Activated CD8-positive, alpha-beta memory T cell treated with anti-CD3 and anti-CD28 coated beads for 36 hours (primary cell): ENCODE results near the gene GBF1. TPM values are rescaled to one million over a fixed set of nuclear protein-coding genes. Genes with fewer than 3 reads are reported as not detected.
"Not testable (repeated sequence)": the region's sequence is repeated elsewhere in the genome, so short reads cannot be mapped to it uniquely, and the experiment has no call there.

ENCODE experiments used
- CTCF ChIA-PET: fragments of 350-600 bp; sonication (Branson Sonifier 250); formaldehyde crosslinking; loops from one replicate; lab custom pipeline; 2021; ENCODE audit warnings: antibody characterized with exemption; lab: Charles Lee
- POLR2A ChIA-PET: fragments of 350-600 bp; sonication (Branson Sonifier 250); formaldehyde crosslinking; loops from one replicate; lab custom pipeline; 2021; ENCODE audit warnings: antibody characterized with exemption; lab: Charles Lee
- total RNA-seq, 2 experiments: library from RNA; stranded (reverse); gene quantifications; one replicate each; pipeline ENCODE4 v1.2.3, GENCODE V29; 2021

Gene GBF1
- total RNA-seq, 2 experiments from 2014 or later, result 34.9 to 36.1 TPM

GRCh38 chr10:102287538-102287937, 42.2 kb downstream of the GBF1 start:
- POLR2A ChIA-PET, result no interaction called here

DNA sequence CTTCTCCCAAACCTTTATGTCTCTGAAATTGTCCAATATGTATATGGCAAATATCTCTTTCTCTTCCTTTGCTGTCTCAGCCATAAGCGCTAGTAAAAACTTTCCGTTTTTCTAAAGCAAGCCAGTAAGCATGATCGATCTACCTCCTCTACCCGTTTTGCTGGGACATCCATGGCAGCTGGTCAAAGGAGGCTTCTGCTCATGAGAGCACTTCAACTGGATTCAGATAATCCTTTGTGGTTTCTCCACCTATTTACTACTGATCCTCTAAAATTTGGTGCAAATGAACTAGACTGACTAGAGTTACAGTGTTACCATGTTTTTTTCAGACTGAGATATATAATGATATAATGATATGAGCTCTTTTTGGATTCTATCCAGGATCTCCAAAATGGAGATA, 42.7 kb downstream of the GBF1 start:
- ChIA-PET POLR2A (no interaction called here), CTCF (interaction anchor here (0.6 kb wide), 1 partner anchor 26 kb away, joined by 3 read pairs; no protein-coding TSS in a partner anchor)

More at GRCh38 chr10:102287538-102287937, 42.2 kb downstream of the GBF1 start:
- CTCF ChIA-PET, result interaction anchor here (0.6 to 1.2 kb wide), 2 partner anchors 11 to 26 kb away, joined by 3 read pairs; no protein-coding TSS in a partner anchor

- ChIA-PET CTCF (interaction anchor here (0.7 kb wide), 1 partner anchor 57 kb away, joined by 3 read pairs; no protein-coding TSS in a partner anchor), POLR2A (no interaction called here)
These were observed 44.0 kb downstream of the GBF1 start for GRCh38 chr10:102289356-102289755.

DNA sequence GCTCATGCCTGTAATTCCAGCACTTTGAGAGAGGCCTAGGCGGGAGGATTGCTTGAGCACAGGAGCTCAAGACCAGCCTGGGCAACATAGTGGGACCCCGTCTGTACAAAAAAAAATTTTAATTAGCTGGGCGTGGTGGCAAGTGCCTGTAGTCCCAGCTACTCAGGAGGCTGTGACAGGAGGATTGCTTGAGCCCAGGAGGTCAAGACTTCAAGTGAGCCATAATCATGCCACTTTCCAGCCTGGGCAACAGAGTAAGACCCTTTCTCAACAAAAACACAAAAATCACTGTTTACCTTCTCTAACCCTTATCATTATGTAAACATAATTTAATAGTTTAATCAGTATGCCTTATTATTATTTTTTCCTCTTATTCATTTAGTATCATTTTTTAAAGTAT, 44.5 kb downstream of the GBF1 start:
- ChIA-PET CTCF (no interaction called here), POLR2A (no interaction called here)

DNA sequence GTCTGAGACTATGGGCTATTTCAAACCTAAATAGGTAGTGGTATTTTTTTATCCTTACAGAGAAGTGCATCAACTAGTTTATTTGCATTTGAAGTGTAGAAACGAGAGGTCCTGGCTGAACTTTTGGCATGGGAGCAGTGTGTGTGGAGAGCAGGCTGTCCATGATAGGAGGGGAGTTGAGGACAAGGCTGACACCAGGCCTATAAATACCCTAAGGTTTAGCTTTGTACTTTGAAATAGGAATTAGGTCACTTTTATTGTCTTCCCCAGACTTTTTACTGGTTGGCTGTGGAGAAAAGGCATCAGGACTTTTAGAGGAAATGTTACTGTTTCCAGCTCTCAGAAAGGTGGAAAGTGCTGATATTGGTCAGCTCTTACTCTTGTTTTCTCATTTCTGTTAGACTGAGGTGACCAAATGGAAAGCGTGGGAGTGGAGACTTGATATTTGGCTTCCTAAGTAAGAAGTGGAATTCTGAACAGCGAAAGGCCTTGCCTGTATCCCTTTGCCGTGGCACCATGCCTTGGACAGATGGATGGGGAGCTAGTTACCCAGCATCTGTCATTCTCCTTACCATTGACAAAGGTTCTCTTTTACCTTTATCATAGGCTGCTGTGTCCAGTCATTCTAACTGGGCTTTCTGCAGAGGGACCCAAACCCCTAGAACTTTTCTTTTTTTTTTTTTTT, 46.0 kb downstream of the GBF1 start:
- CTCF ChIA-PET, result interaction anchor here (0.6 kb wide), 1 partner anchor 293 kb away, joined by 3 read pairs; no protein-coding TSS in a partner anchor
- POLR2A ChIA-PET, result no interaction called here

- POLR2A ChIA-PET, result interaction anchor here (0.6 kb wide), 1 partner anchor 480 kb away, joined by 4 read pairs; no protein-coding TSS in a partner anchor
These were observed 51.8 kb downstream of the GBF1 start for GRCh38 chr10:102297101-102297500.

GRCh38 chr10:102298899-102299298, 53.6 kb downstream of the GBF1 start:
- ChIA-PET CTCF (interaction anchor here (1.1 to 1.7 kb wide), 2 partner anchors 12 to 68 kb away, joined by 3 to 9 read pairs; no protein-coding TSS in a partner anchor), POLR2A (no interaction called here)

More at GRCh38 chr10:102297101-102297500, 51.8 kb downstream of the GBF1 start:
- CTCF ChIA-PET, result no interaction called here

DNA sequence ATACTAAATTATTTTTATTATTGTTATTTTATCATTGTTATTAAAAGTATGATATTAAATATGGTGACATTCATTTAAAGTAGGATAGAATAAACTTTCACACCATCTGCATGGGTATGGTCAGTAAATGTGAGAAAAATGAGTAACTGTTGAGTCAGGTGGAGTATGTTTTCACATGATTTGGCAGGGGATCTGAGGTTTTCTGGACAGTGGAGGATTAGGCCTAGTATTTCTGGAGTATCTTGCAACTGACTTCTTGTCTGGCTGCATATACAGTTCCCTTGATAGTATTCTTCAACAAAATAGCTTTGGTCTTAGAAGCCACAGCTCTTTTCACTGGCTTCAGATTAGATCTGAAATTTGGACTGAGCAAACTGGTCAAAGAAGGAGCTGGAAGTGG, 54.5 kb downstream of the GBF1 start:
- POLR2A ChIA-PET, result no interaction called here

DNA sequence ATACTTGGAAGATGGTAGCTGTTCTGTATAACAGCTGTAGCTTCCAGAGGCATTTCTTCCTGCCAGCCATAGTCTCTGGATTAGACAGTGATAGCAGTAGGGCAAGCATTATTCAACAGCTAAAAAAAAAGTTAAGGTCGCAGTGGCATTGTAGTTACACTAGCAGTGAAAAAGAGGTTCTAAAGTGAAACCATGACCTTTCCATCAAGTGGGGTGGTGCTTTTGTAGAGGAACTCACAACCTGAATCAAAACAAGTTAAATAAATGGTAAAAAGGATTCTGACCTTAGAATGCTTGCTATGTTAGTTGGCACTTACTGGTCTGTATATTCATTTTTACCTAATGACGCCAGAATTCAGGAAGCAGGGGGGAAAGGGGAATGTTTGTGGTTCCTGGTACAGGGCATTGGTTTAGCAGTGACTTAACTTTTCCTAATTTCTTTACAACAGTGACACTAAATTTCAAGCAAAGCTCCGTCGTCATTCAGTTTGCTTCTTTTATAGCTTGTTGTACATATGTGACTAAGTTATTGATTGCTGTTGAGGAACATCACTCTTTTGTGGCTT, 55.0 kb downstream of the GBF1 start:
- POLR2A ChIA-PET, result no interaction called here
- CTCF ChIA-PET, result interaction anchor here (0.6 to 1.2 kb wide), 3 partner anchors 40 to 635 kb away, joined by 3 to 4 read pairs (median 4); no protein-coding TSS in a partner anchor

More for the DNA sequence above, 54.5 kb downstream of the GBF1 start:
- CTCF ChIA-PET, result interaction anchor here (0.6 to 1.2 kb wide), 3 partner anchors 40 to 635 kb away, joined by 3 to 4 read pairs (median 4); no protein-coding TSS in a partner anchor

DNA sequence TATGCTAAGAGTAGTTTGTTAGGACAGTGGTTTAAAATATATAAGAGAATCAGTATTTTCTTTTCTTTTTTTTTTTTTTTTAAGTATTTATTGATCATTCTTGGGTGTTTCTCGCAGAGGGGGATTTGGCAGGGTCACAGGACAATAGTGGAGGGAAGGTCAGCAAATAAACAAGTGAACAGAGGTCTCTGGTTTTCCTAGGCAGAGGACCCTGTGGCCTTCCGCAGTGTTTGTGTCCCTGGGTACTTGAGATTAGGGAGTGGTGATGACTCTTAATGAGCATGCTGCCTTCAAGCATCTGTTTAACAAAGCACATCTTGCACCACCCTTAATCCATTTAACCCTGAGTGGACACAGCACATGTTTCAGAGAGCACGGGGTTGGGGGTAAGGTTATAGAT, 55.6 kb downstream of the GBF1 start:
- POLR2A ChIA-PET, result not testable (repeated sequence)
- CTCF ChIA-PET, result interaction anchor here (1.2 kb wide), 1 partner anchor 41 kb away, joined by 4 read pairs; no protein-coding TSS in a partner anchor

- POLR2A ChIA-PET, CTCF ChIA-PET: not testable (repeated sequence)
These were observed 56.0 kb downstream of the GBF1 start for GRCh38 chr10:102301332-102301731.

GRCh38 chr10:102302611-102303010, 57.3 kb downstream of the GBF1 start:
- ChIA-PET POLR2A (interaction anchor here (0.6 kb wide), 1 partner anchor 111 kb away, joined by 4 read pairs; no protein-coding TSS in a partner anchor), CTCF (interaction anchor here (0.7 kb wide), 1 partner anchor 49 kb away, joined by 4 read pairs; no protein-coding TSS in a partner anchor)

- POLR2A ChIA-PET, result no interaction called here
- CTCF ChIA-PET, result no interaction called here
These were observed 60.7 kb downstream of the GBF1 start for GRCh38 chr10:102306006-102306405.

DNA sequence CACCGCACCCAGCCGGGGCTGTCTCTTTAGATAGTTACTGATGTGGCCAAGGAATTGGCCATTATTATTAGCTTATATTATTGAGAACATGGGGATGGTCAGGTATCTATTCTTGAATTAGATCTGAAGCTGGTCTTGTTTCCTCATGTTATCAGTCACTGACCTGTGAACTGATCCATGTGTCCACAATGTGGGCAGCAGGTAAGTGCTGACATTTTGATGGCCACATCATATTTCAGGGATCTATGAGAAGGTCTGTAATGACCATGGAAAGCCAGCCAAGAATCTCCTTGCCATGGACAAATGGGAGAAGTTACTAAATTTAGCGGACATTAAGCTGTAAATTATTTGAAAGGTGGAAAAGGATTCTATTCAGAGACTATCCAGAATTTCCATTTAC, 61.4 kb downstream of the GBF1 start:
- ChIA-PET CTCF (no interaction called here), POLR2A (no interaction called here)

DNA sequence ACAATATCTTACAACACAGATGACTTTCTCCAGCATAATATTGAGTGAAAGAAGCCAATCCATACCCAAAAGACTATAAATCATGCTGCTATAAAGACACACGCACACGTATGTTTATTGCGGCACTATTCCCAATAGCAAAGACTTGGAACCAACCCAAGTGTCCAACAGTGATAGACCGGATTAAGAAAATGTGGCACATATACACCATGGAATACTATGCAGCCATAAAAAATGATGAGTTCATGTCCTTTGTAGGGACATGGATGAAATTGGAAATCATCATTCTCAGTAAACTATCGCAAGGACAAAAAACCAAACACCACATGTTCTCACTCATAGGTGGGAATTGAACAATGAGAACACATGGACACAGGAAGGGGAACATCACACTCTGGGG, 63.0 kb downstream of the GBF1 start:
- CTCF ChIA-PET, result interaction anchor here (1.3 kb wide), 1 partner anchor 15 kb away, joined by 3 read pairs; no protein-coding TSS in a partner anchor
- POLR2A ChIA-PET, result not testable (repeated sequence)

- CTCF ChIA-PET, result interaction anchor here (1.2 to 1.3 kb wide), 2 partner anchors 14 to 139 kb away, joined by 3 read pairs; no protein-coding TSS in a partner anchor
- POLR2A ChIA-PET, result no interaction called here
These were observed 63.9 kb downstream of the GBF1 start for GRCh38 chr10:102309236-102309635.

GRCh38 chr10:102309916-102310315, 64.6 kb downstream of the GBF1 start:
- ChIA-PET POLR2A (no interaction called here), CTCF (interaction anchor here (1.2 kb wide), 1 partner anchor 140 kb away, joined by 3 read pairs; no protein-coding TSS in a partner anchor)

DNA sequence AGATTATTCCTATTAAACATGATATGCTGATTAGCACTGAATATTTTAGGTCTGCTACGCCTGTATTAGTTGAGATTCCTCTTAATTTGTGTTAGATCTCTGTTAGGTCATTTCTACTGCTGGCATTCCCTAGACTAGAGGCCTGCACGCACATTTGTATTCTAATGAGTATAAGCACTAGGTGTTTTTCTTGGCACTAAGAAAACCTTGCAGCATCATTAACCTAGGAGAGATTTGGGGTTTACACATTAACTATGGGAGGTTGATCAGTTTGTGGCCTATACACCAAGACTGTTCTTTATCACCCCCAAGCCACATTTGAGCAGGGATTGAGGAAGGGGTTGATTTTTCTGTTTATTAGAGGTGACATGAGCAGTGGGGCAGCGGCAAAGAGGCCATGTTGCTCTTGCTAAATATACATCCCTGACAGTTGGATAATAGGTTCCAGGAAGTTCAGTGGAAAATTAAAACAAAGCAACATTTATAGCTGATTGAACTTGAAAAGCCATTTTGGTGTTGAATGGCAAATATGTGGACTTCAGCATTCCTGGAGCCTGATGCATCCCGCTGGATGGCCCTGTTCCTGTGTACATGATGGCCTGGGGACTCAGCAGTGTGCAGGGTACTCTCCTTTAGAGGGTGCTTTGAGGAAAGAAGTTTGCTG, 65.2 kb downstream of the GBF1 start:
- CTCF ChIA-PET, result interaction anchor here (2.7 kb wide), 1 partner anchor 80 kb away, joined by 10 read pairs; no protein-coding TSS in a partner anchor
- POLR2A ChIA-PET, result no interaction called here

DNA sequence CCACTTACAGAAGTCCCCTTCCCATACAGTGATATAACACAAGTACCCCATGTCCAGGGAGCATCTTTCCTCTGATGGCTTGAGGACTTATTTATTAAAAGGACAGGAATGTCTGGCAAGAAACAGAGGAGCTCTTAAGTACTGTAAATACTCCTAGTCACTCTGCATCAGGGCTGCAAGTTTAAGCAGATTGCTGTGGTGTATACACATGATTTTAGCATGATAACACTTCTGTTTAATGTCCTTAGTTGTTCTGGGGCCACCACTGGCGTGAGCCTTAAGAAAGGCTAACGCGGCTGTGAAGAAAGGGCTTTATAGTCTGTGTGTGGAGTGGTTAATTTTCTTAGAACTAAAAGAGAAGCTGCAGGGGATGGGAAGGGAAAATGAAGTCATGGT, 65.7 kb downstream of the GBF1 start:
- ChIA-PET POLR2A (no interaction called here), CTCF (interaction anchor here (2.7 kb wide), 1 partner anchor 81 kb away, joined by 10 read pairs; no protein-coding TSS in a partner anchor)
